ENCODE data around the gene SYNE1.
"Not testable (repeated sequence)": the region's sequence is repeated elsewhere in the genome, so short reads cannot be mapped to it uniquely, and the experiment has no call there.

Gene SYNE1

DNA sequence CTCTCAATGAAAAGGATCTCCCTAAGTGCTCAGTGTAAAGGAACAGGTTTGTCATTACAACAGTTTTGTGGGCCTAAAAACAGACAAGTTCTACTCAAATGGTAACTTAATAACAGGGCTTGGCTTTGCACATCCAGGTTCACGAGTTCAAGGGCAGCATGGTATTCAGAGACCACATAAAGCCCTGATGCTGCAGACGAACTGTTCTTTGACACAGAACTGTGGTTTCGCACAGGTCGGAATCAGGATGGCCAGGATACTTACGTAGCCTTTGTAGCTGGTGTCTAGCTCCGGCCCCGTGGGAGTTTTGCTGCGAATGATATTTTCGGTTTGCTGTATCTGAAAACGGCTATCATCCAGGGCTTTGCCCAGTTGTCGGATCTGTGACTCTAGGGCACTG is 493.8 kb downstream of the SYNE1 start:
- TF ChIP-seq GATA1 (IDR thresholded peaks at IDR 0.05; ENCODE audit: low read depth, low read length) = no peak
- TF ChIP-seq POLR2A (IDR thresholded peaks at IDR 0.05; ENCODE audit: low read length) = no peak
- no peak for DNase-seq

DNA sequence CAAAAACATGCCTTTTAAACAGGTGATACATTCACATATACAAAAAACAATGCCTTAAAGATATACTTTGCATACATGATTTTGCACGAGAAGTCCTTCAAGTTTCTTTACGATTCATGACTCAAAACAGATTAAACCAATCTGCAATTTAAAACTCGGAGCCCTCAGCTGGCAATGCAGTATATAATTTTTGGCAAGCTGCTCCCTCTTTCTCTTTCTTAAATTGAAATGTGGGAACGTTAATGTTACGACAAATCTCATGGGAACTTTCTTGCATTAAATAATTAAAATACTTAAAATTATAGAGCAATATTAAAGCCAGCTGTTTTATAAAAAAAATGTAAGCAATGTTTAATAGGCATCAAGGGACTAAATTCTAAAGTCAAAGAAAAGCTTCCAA is 495.1 kb downstream of the SYNE1 start:
- TF ChIP-seq POLR2A (IDR thresholded peaks at IDR 0.05; ENCODE audit: low read length) = no peak
- no peak for TF ChIP-seq GATA1 (IDR thresholded peaks at IDR 0.05; ENCODE audit: low read depth, low read length)
- no peak for DNase-seq

DNA sequence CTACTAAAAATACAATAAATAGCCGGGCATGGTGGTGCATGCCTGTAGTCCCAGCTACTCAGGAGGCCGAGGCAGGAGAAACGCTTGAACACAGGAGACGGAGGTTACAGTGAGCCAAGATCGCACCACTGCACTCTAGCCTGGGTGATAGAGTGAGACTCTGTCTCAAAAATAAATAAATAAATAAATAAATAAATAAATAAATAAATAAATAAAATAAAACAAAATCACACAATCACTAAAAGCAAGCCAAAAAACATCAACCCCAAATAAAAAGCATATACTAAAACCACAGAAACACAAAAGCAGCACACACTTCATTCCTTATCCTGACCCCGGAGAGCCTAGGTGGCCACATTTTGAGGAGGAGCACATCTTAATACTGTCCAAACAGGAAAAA is 498.8 kb downstream of the SYNE1 start:
- not testable (repeated sequence) for DNase-seq

DNA sequence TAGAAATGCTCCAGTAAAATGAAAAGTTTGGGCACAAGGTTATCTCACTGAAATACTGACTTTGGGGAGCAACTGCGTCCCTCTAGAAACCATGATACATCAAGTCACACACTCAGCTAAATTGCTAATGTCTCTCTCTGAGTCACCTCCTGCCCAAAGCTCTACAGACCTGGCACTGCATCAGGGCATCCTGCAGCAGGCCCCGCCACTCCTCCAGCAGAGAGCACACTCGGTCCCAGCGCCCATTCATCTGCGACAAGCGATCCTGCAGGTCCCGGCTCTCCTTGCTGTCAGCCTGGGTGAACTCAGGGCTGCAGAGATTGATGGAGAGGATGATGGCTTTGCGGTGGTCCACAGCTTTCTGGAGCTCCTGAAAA is 500.7 kb downstream of the SYNE1 start:
- no peak for DNase-seq
- TF ChIP-seq POLR2A (IDR thresholded peaks at IDR 0.05; ENCODE audit: low read length) (no peak), GATA1 (IDR thresholded peaks at IDR 0.05; ENCODE audit: low read depth, low read length) (no peak)

DNA sequence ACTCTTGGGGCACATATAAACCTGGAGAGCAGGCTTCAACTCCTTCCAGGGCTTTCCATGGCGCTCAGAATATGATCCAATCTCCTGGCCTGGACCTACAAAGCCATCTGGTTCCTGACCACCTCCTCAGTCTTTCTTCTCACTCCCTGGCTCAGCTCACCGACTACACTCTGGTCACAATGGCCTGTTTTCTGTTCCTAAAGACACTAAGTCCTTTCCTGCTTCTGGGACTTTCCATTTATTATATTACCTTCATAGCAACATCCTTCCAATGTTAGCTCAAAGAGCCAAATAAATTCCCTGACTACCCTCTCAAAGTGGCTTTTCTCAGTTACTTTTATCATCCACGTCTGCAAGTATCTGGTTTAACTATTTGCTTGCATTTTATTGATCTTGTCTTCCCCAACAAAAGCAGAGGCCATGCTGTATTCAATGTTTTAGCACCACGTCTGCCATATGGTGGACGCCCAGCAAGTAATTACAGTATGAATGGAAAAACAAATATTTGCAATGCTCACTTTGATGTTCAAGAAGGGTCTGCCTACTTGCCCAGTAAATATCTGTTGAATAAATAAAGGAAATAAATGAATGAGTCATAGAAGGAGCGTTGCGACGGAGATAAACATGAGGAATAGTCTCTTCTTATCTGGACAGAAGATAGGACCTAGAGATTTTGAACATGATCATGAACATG is 501.3 kb downstream of the SYNE1 start:
- no peak for DNase-seq
- TF ChIP-seq POLR2A (IDR thresholded peaks at IDR 0.05; ENCODE audit: low read length) (no peak), GATA1 (IDR thresholded peaks at IDR 0.05; ENCODE audit: low read depth, low read length) (no peak)

DNA sequence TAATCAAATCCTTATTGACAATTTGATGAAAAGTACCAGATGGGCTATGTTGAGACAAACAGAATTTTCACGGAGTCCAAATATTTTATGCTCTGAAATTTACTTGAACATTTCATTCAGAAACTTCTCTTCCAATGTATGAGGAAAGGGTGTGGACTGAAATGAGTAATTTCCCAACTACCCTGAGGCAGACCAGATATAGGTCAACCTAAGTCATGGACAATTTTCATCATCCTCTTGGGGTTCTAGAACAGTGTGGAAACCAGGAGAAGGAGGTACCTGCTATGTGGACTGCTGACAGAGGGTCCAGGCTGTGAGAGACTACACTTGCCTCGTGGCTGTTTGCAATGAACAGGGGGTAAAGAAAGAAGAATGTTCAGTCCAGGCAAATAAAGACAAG is 506.7 kb downstream of the SYNE1 start:
- no peak for DNase-seq
- TF ChIP-seq GATA1 (IDR thresholded peaks at IDR 0.05; ENCODE audit: low read depth, low read length) = no peak
- no peak for TF ChIP-seq POLR2A (IDR thresholded peaks at IDR 0.05; ENCODE audit: low read length)

DNA sequence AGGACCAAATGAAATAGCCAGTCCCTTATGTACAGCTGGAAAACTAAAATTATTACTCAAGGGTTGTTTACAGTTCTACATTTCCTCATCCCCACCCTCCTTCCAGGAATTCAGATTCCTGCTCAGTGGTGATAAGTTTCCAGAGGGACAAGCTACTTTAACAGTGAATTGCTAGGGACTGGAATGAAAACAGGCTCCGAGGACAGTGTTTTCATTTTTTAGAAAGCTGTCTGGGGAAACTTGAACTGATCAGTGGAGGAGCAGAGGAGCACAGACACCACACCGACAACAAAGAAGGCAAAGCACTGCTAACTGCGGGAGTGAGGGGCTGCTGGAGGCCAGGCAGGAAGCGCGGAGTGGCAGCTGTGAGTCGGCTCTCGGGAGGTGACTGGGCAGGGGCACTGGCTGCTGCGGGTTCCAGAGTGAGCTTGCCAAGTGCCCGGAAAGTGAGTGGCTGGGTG is 507.4 kb downstream of the SYNE1 start:
- no peak for DNase-seq
- TF ChIP-seq POLR2A (IDR thresholded peaks at IDR 0.05; ENCODE audit: low read length) (no peak), GATA1 (IDR thresholded peaks at IDR 0.05; ENCODE audit: low read depth, low read length) (no peak)

DNA sequence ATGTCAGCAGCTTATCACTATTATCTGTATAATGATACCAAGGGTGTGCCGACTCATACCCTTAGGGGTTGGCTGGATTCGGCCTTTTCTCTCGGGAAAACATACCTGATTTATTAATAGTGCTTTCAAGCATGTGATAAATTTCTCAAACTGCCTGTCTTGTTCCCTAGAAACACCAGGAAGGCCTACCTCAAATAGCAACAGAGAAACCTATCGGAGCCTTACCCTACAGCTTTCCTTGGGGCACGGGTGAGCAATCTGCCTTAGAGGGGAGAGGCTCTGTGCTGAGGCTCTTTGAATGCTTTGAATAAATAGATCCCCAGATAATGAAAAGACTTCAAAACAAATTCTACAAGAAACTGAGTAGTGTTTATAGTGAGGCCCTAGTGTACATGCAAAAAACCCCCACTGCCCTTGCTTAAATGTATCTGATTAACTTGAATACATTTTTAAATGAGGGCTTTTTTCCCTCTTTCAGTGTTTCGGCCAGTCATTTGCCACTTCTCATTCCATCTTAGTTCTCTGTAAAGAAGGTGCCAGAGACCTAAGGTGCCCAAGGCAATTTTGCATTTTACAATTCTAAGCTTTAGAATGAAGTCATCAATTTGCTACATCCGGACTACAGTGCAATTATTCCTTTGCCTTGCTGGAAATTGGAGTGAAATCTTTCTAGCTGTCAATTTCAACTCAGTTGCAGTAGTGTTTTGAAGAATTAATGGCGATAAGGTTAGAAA is 509.6 kb downstream of the SYNE1 start:
- DNase-seq = no peak
- TF ChIP-seq GATA1 (IDR thresholded peaks at IDR 0.05; ENCODE audit: low read depth, low read length) (no peak), POLR2A (IDR thresholded peaks at IDR 0.05; ENCODE audit: low read length) (no peak)

DNA sequence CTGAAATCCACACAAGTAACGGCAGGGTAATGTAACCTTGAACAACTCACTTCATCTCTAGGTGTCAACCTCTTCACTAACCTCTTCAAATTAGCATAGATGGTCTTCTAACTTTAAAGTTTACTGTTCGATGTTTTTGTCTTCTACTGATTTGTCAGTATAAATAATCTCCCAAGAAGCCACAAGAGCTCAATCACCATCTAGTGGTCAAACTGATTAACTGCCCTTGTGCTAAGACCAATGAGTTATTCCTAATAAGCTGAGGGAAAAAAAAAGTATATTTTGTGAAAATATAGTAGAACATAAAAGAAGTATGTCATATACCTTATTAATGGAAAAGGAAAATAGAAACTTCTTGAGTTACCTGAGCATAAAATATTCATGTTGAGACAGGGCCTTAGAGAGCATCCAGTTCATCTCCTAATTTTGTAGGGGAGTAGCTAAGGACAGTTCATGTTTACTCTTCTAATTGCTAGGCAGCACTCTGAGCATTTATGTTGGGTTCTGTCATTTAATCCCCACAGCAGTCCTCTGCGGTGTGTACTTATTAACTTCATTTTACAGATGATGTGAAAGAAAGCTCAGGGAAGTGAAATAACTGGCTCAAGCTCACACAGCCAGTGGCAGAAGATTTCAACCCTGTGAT is 512.6 kb downstream of the SYNE1 start:
- no peak for TF ChIP-seq GATA1 (IDR thresholded peaks at IDR 0.05; ENCODE audit: low read depth, low read length)
- no peak for TF ChIP-seq POLR2A (IDR thresholded peaks at IDR 0.05; ENCODE audit: low read length)
- peak; percentile 7 to 32 for DNase-seq

DNA sequence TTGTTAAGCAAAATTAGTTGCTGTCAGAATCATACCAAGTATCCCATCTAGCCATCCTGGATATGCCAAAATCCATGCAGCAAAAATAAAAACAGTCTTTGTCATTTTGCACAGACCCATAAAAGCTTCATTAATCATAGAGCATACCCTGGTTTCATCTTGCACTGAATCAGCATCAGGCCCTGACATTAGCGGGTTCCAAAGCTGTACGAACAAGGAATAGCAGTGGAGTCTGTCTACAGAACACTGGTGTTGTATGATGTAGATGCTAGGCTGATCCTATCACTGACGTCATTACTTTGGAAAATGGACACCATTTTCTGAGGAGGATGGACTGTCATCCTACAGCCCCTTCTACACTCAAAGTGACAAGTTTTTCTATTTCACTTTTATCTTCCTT is 514.1 kb downstream of the SYNE1 start:
- TF ChIP-seq GATA1 (IDR thresholded peaks at IDR 0.05; ENCODE audit: low read depth, low read length) (no peak), POLR2A (IDR thresholded peaks at IDR 0.05; ENCODE audit: low read length) (no peak)
- DNase-seq = no peak

DNA sequence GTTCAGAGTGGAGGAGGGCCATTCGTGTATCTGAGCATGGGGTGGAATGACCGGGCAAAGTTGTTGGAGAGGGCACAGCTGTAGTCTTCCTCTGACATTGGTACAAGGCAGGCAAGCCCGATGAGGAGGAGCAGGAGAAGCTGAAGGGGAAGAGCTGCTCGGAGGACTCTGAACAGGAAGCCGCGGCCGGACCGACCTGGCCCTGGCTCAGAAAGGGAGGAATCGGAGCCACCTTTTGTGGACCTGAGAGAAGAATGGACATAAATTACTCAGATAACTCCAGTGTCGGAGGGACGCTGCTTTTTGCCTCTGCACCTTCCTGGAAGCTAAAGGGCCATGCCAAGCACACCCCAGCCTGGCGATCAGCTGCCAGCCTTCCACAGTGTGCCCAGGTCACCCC is 514.7 kb downstream of the SYNE1 start:
- TF ChIP-seq GATA1 (IDR thresholded peaks at IDR 0.05; ENCODE audit: low read depth, low read length) = no peak
- TF ChIP-seq POLR2A (IDR thresholded peaks at IDR 0.05; ENCODE audit: low read length) = no peak
- DNase-seq = no peak

DNA sequence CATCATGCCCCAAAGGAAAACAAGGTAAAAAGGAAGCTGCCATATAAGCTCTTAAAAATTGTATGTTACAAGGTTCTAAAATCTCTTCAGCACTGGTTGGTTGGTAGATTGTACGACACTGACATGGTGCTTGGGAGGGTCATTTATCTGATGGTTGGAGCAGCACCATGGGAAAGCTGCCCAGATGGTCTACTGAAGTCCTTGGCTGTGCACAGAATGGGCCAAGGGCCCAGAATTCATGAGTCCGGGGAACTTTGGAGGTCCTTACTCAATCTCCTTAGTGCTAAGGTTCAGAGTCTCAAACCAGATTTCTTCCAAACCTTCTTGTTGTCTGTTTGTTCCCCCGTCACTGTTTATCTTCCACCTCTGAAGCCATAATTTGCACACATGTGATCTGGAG is 515.3 kb downstream of the SYNE1 start:
- no peak for DNase-seq

DNA sequence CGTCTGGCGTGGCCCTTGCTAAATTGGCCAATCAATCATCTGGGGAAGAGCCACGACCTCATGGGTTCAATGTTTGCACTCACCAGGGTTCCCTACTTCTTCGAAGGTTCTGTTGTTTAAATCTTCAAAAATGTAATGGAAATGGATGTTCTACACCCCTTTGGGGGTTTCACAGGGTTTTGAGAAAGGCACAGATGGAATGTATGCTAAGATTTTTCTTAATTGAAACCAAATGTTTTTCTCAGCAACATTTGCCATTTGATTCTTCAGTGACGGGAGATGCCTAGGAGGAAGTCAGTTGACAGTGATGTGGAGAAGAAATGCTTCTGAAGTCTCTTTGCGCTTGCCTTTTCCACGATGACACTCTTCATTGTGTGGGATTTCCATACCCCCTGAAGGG is 517.3 kb downstream of the SYNE1 start:
- TF ChIP-seq POLR2A (IDR thresholded peaks at IDR 0.05; ENCODE audit: low read length) (no peak), GATA1 (IDR thresholded peaks at IDR 0.05; ENCODE audit: low read depth, low read length) (no peak)
- no peak for DNase-seq

More for the DNA sequence above, 515.3 kb downstream of the SYNE1 start:
- no peak for TF ChIP-seq GATA1 (IDR thresholded peaks at IDR 0.05; ENCODE audit: low read depth, low read length)

DNA sequence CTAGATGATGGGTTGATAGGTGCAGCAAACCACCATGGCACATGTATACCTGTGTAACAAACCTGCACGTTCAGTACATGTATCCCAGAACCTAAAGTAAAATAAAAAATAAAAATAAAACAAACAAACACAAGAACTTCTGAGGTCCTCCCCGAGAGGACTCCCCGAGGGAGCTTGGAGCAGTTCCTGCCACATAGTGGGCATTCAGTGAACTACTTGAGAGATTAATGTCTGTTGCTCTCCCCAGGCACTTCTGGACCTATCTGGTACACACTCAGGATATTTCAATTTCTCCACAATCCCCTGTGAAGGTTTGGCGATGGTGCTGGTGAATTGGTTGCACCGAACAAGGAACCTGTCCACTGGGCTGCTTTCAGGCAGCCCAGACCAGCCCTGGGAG is 518.5 kb downstream of the SYNE1 start:
- no peak for TF ChIP-seq POLR2A (IDR thresholded peaks at IDR 0.05; ENCODE audit: low read length)
- no peak for TF ChIP-seq GATA1 (IDR thresholded peaks at IDR 0.05; ENCODE audit: low read depth, low read length)
- no peak for DNase-seq

DNA sequence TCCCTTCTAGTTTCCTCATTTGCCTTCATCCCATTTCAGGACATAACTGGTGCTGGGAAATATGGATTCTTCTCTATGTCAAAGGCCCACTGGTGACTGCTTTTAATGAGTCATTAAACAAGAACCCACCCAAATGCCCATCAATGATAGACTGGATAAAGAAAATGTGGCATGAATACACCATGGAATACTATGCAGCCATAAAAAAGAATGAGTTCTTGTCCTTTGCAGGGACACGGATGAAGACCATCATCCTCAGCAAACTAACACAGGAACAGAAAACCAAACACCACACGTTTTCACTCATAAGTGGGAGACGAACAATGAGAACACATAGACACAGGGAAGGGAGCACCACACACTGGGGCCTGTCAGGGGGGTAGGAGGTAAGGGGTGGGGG is 518.9 kb downstream of the SYNE1 start:
- no peak for DNase-seq
- no peak for TF ChIP-seq GATA1 (IDR thresholded peaks at IDR 0.05; ENCODE audit: low read depth, low read length)
- no peak for TF ChIP-seq POLR2A (IDR thresholded peaks at IDR 0.05; ENCODE audit: low read length)

All from erythroblast (primary cell).